Upper lobe of left lung (tissue), 4 donors: ENCODE measurements around the gene MRPL17.

Experiments
- CTCF ChIP-seq, 6 experiments: fragments of 450-650 bp in 4 of 6; fragments of 200-600 bp in 2 of 6; sonication (generic) in 2 of 6; IDR thresholded peaks; one replicate each; pipeline ENCODE4 v1.5.1; 2016 to 2019; ENCODE audit warnings: antibody characterized with exemption in 6 of 6
- EP300 ChIP-seq, 4 donors: sonication (generic); formaldehyde crosslinking; IDR thresholded peaks; one replicate each; pipeline ENCODE4 v1.5.1; 2017; ENCODE audit warnings: antibody characterized with exemption in 4 of 4, control low read depth in 2 of 4
- POLR2A ChIP-seq, 4 donors: fragments of 450-650 bp; IDR thresholded peaks; one replicate each; pipeline ENCODE4 v1.5.1; 2016 to 2017; ENCODE audit warnings: antibody characterized with exemption in 4 of 4, mild to moderate bottlenecking in 2 of 4
- POLR2AphosphoS5 ChIP-seq, 2 donors: sonication (generic); formaldehyde crosslinking; IDR thresholded peaks; one replicate each; pipeline ENCODE4 v1.5.1; 2017; ENCODE audit warnings: antibody characterized with exemption in 2 of 2

GRCh38 chr11:6681949-6682348 is 1.2 kb downstream of the MRPL17 start:
- no peak for TF ChIP-seq POLR2A (IDR thresholded peaks at IDR 0.05)
- TF ChIP-seq POLR2AphosphoS5 (IDR thresholded peaks at IDR 0.05): no peak
- no peak for TF ChIP-seq CTCF (IDR thresholded peaks at IDR 0.05)
- TF ChIP-seq EP300 (IDR thresholded peaks at IDR 0.05): no peak
